Naive thymus-derived CD4-positive, alpha-beta T cell (primary cell): ENCODE data around the gene RIOK3. TPM values are rescaled to one million over a fixed set of nuclear protein-coding genes. Genes with fewer than 3 reads are reported as not detected.
"Not testable (repeated sequence)": the region's sequence is repeated elsewhere in the genome, so short reads cannot be mapped to it uniquely, and the experiment has no call there.

Experiments used
- ATAC-seq: fragments of 150-1000 bp; cut with Tn5 transposase; 2 replicates; pipeline ENCODE4 v1.10.0; 2021; ENCODE audit warnings: mild to moderate bottlenecking, moderate library complexity
- CTCF ChIA-PET: fragments of 350-600 bp; sonication (Branson Sonifier 250); formaldehyde crosslinking; loops from one replicate; lab custom pipeline; 2021; ENCODE audit warnings: antibody characterized with exemption; lab: Charles Lee
- POLR2A ChIA-PET: fragments of 350-600 bp; sonication (Branson Sonifier 250); formaldehyde crosslinking; loops from one replicate; lab custom pipeline; 2021; ENCODE audit warnings: antibody characterized with exemption, inconsistent platforms; lab: Charles Lee
- DNase-seq, 9 donors: peaks; one replicate each; pipeline versions ENCODE4 v3.0.0 to v3.0.0-alpha.2; 2020 to 2022; ENCODE audit warnings: mixed read lengths in 1 of 9
- H3K27ac ChIP-seq: one replicate; pipeline ENCODE4 v1.7.0; 2013; ENCODE audit warnings: mild to moderate bottlenecking, low read depth, low read length, moderate library complexity
- H3K27me3 ChIP-seq, 2 donors: one replicate each; pipeline ENCODE4 v1.7.0; 2013; ENCODE audit warnings: low read length in 2 of 2, mild to moderate bottlenecking in 2 of 2, moderate library complexity in 2 of 2; ENCODE audit not compliant: control insufficient read depth in 2 of 2, insufficient read depth in 2 of 2
- H3K36me3 ChIP-seq, 3 experiments: 1 replicate in 2 of 3; 2 replicates in 1 of 3; pipeline ENCODE4 v1.7.0; 2013; ENCODE audit warnings: low read length in 3 of 3, mild to moderate bottlenecking in 3 of 3, moderate library complexity in 1 of 3; ENCODE audit not compliant: insufficient read depth in 3 of 3, control insufficient read depth in 2 of 3
- H3K4me1 ChIP-seq, 2 donors: one replicate each; pipeline ENCODE4 v1.7.0; 2013; ENCODE audit warnings: low read length in 2 of 2, mild to moderate bottlenecking in 2 of 2, moderate library complexity in 1 of 2; ENCODE audit not compliant: control insufficient read depth in 2 of 2, insufficient read depth in 2 of 2
- H3K4me3 ChIP-seq: 2 replicates; pipeline ENCODE4 v1.7.0; 2013; ENCODE audit warnings: mild to moderate bottlenecking, low read length
- H3K9me3 ChIP-seq, 3 experiments: 1 replicate in 2 of 3; 2 replicates in 1 of 3; pipeline ENCODE4 v1.7.0; 2013; ENCODE audit warnings: low read length in 3 of 3; ENCODE audit not compliant: control insufficient read depth in 2 of 3
- H3K27ac Mint-ChIP-seq, 9 donors: one replicate each; pipeline ENCODE4 v1.8.0; 2020 to 2022; ENCODE audit warnings: mixed read lengths in 9 of 9, mild to moderate bottlenecking in 8 of 9, moderate library complexity in 5 of 9, inconsistent platforms in 2 of 9
- H3K27me3 Mint-ChIP-seq, 5 donors: one replicate each; pipeline ENCODE4 v1.8.0; 2021 to 2022; ENCODE audit warnings: mixed read lengths in 5 of 5, mild to moderate bottlenecking in 1 of 5
- H3K36me3 Mint-ChIP-seq, 5 donors: one replicate each; pipeline ENCODE4 v1.8.0; 2020 to 2022; ENCODE audit warnings: mixed read lengths in 5 of 5, mild to moderate bottlenecking in 3 of 5, inconsistent platforms in 1 of 5
- H3K4me1 Mint-ChIP-seq, 7 donors: one replicate each; pipeline ENCODE4 v1.8.0; 2020 to 2022; ENCODE audit warnings: mixed read lengths in 7 of 7, mild to moderate bottlenecking in 3 of 7, inconsistent platforms in 1 of 7
- H3K4me3 Mint-ChIP-seq, 10 donors: one replicate each; pipeline ENCODE4 v1.8.0; 2020 to 2022; ENCODE audit warnings: mild to moderate bottlenecking in 10 of 10, mixed read lengths in 10 of 10, moderate library complexity in 6 of 10, inconsistent platforms in 2 of 10
- H3K9me3 Mint-ChIP-seq, 11 donors: one replicate each; pipeline ENCODE4 v1.8.0; 2020 to 2022; ENCODE audit warnings: mixed read lengths in 11 of 11, mild to moderate bottlenecking in 4 of 11, inconsistent platforms in 1 of 11, moderate library complexity in 1 of 11
- intact Hi-C, 2 donors: fragments of 100-400 bp; cut with micrococcal nuclease; formaldehyde crosslinking; loops; one replicate each; pipeline ENCODE4 v1.15.1; 2023
- polyA plus RNA-seq, 2 donors: library from polyadenylated mRNA; unstranded; fragments of 300-500 nt; fragmentation: Illumina TruSeq; gene quantifications; one replicate each; pipeline ENCODE4 v1.2.3, GENCODE V29; 2021
- total RNA-seq, 6 experiments: library from RNA in 5 of 6; stranded (reverse) in 5 of 6; gene quantifications; 1 replicate in 5 of 6; 2 replicates in 1 of 6; pipeline ENCODE4 v1.2.3 and lab custom pipeline; 2021 to 2026

The RIOK3 gene
- total and polyA plus RNA-seq, 7 experiments from 2014 or later: 31.3 to 153 (median 75.7) TPM

- no peak overlapping the region for H3K4me3 ChIP-seq
- no peaks in the 10 kb centered on the region for H3K36me3 ChIP-seq
- POLR2A ChIA-PET: no interaction called here
- H3K27ac ChIP-seq: no peak overlapping the region
- Mint-ChIP-seq H3K4me3 (no peak overlapping the region), H3K4me1 (peaks cover 0 to 5% (median 0%) of the 10 kb centered on the region in 7 donors), H3K9me3 (no peaks in the 10 kb centered on the region), H3K27ac (no peak overlapping the region), H3K27me3 (no peaks in the 10 kb centered on the region), H3K36me3 (no peaks in the 10 kb centered on the region)
- no peaks in the 10 kb centered on the region for H3K27me3 ChIP-seq
- H3K4me1 ChIP-seq: no peaks in the 10 kb centered on the region
- DNase-seq (no peak), ATAC-seq (peak; percentile 37)
- intact Hi-C loops: no loop called here
- no peaks in the 10 kb centered on the region for H3K9me3 ChIP-seq
- CTCF ChIA-PET: interaction anchor here (0.8 kb wide), 1 partner anchor 218 kb away, joined by 3 read pairs; no protein-coding TSS in a partner anchor
Observed at GRCh38 chr18:23416298-23416697, 36.8 kb upstream of the RIOK3 start.

DNA sequence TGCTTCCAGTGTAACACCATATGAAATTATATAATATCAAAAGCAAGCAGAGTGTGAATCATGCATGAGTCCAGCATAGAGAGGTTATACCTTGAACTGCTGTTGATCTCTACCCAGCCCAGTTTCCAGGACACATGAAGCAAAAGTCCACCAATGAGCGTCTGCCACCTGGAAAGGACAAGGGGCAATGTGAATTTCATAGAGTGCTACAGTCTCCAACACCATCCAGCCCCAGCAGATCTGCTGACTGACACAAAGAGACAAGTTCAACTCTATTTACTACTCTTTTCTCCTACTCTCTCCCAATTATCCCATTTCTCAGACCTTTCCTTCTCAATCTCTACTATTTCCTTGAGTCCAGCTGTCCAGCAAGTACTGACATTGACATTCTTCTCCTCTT lies 31.8 kb upstream of the RIOK3 start:
- H3K27ac Mint-ChIP-seq: no peak overlapping the region
- H3K4me3 ChIP-seq: no peak overlapping the region
- no peaks in the 10 kb centered on the region for H3K27me3 Mint-ChIP-seq
- H3K36me3 Mint-ChIP-seq: peaks cover 0 to 2% (median 0%) of the 10 kb centered on the region in 5 donors
- peaks cover 0 to 3% (median 0%) of the 10 kb centered on the region in 11 donors for H3K9me3 Mint-ChIP-seq
- no peaks in the 10 kb centered on the region for H3K27me3 ChIP-seq
- intact Hi-C loops: no loop called here
- no peak overlapping the region for H3K4me3 Mint-ChIP-seq
- no peaks in the 10 kb centered on the region for H3K36me3 ChIP-seq
- POLR2A ChIA-PET: no interaction called here
- DNase-seq (no peak), ATAC-seq (no peak)
- H3K4me1 Mint-ChIP-seq: peaks cover 0 to 17% (median 0%) of the 10 kb centered on the region in 7 donors
- H3K27ac ChIP-seq: no peak overlapping the region
- no peaks in the 10 kb centered on the region for H3K4me1 ChIP-seq
- CTCF ChIA-PET: no interaction called here
- no peaks in the 10 kb centered on the region for H3K9me3 ChIP-seq

DNA sequence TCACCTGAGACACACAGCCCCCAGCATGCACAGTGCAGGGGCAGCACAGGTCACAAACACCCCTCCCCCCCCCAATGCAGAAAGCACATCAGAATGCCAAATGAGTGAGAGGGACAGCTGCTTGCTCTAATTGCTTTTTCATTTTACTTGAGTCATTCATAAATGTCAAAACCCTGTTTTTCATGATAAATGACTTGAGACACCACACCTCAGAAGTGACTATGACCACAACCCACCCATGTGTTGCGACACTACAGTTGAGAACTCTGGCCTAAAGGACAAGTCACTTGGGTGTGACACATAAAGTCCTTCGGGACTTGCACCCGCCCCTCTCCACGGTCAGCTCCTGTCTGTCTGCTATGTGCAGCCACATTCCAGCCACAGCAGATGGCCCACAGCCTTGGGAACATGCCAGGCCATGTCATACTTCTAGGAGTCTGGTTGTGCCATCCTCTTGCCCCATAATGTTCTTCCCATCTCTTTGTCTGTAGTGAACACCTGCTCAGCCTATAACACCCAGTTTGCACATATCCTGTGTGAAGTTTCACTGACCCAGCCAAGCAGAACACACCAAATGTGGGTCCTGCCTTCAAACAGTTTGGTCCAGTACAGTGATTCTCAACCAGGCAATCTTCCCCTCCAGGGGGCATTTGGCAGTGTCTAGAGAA lies 30.2 kb upstream of the RIOK3 start:
- intact Hi-C loops: no loop called here
- Histone ChIP-seq H3K36me3 (no peaks in the 10 kb centered on the region), H3K4me1 (no peaks in the 10 kb centered on the region), H3K27ac (no peak overlapping the region), H3K4me3 (no peak overlapping the region), H3K27me3 (no peaks in the 10 kb centered on the region), H3K9me3 (no peaks in the 10 kb centered on the region)
- ChIA-PET POLR2A (interaction anchor here (0.6 kb wide), 1 partner anchor 397 kb away, joined by 3 read pairs; no protein-coding TSS in a partner anchor), CTCF (no interaction called here)
- Mint-ChIP-seq H3K36me3 (peaks cover 0 to 4% (median 0%) of the 10 kb centered on the region in 5 donors), H3K27ac (peak overlapping the region in 1 of 9 donors; percentile 38), H3K27me3 (no peaks in the 10 kb centered on the region), H3K4me1 (peaks cover 0 to 15% (median 0%) of the 10 kb centered on the region in 7 donors), H3K9me3 (peaks cover 0 to 4% (median 0%) of the 10 kb centered on the region in 11 donors), H3K4me3 (peak overlapping the region in 1 of 10 donors; percentile 18)
- ATAC-seq (peak; percentile 93), DNase-seq (no peak)

DNA sequence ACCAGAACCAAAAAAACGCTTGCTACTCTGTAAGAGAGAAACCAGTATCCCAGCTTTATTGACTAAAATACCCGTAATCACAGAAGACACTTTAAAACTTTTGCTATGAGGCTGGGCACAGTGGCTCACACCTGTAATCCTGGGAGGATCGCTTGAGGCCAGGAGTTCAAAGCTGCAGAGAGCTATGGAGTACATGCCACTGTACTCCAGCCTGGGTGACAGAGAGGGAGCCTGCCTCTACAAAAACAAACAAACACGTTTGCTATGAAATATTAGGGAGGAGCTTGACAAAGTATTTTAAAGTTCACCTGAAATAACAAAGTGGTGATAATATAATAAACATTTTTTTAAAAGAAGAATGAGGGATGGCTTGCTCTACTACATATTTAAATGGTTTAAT lies 28.5 kb upstream of the RIOK3 start:
- Mint-ChIP-seq H3K36me3 (peaks cover 0 to 8% (median 4%) of the 10 kb centered on the region in 5 donors), H3K4me1 (peaks cover 0 to 15% (median 0%) of the 10 kb centered on the region in 7 donors), H3K4me3 (no peak overlapping the region), H3K9me3 (peaks cover 0 to 9% (median 0%) of the 10 kb centered on the region in 11 donors), H3K27me3 (no peaks in the 10 kb centered on the region), H3K27ac (no peak overlapping the region)
- intact Hi-C loops: no loop called here
- ChIA-PET CTCF (no interaction called here), POLR2A (no interaction called here)
- Histone ChIP-seq H3K36me3 (no peaks in the 10 kb centered on the region), H3K27ac (no peak overlapping the region), H3K4me3 (no peak overlapping the region), H3K9me3 (no peaks in the 10 kb centered on the region), H3K4me1 (no peaks in the 10 kb centered on the region), H3K27me3 (no peaks in the 10 kb centered on the region)
- no peak for DNase-seq
- no peak for ATAC-seq

DNA sequence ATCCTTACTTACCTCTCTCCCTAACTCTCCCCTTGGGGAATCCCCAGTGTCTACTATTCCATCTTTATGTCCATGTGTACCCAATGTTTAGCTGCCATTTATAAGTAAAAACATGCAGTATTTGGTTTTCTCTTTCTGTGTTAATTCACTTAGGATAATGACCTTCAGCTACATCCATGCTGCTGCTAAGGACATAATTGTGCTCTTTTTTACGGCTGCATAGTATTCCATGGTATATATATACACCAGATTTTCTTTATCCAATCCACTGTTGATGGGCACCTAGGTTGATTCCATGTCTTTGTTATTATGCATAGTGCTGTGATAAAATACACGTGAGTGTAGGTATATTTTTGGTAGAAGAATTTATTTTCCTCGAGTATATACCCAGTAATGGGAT lies 24.3 kb upstream of the RIOK3 start:
- H3K36me3 ChIP-seq: no peaks in the 10 kb centered on the region
- no peak overlapping the region for H3K4me3 ChIP-seq
- no peaks in the 10 kb centered on the region for H3K27me3 ChIP-seq
- H3K27ac Mint-ChIP-seq: no peak overlapping the region
- intact Hi-C loops: no loop called here
- DNase-seq (no peak), ATAC-seq (no peak)
- H3K4me1 ChIP-seq: no peaks in the 10 kb centered on the region
- ChIA-PET CTCF (no interaction called here), POLR2A (no interaction called here)
- H3K9me3 Mint-ChIP-seq: peaks cover 0 to 9% (median 0%) of the 10 kb centered on the region in 11 donors
- H3K27me3 Mint-ChIP-seq: no peaks in the 10 kb centered on the region
- H3K36me3 Mint-ChIP-seq: peaks cover 0 to 8% (median 4%) of the 10 kb centered on the region in 5 donors
- H3K4me3 Mint-ChIP-seq: no peak overlapping the region
- H3K27ac ChIP-seq: no peak overlapping the region
- no peaks in the 10 kb centered on the region for H3K9me3 ChIP-seq
- peaks cover 0 to 2% (median 0%) of the 10 kb centered on the region in 7 donors for H3K4me1 Mint-ChIP-seq

GRCh38 chr18:23429538-23429937 lies 23.5 kb upstream of the RIOK3 start:
- H3K4me3 ChIP-seq, H3K27me3 Mint-ChIP-seq, CTCF ChIA-PET, intact Hi-C loops, H3K27ac Mint-ChIP-seq, H3K9me3 Mint-ChIP-seq, H3K27me3 ChIP-seq, H3K36me3 ChIP-seq, H3K27ac ChIP-seq, H3K4me3 Mint-ChIP-seq, H3K9me3 ChIP-seq, POLR2A ChIA-PET, H3K4me1 Mint-ChIP-seq, ATAC-seq, H3K4me1 ChIP-seq, DNase-seq, H3K36me3 Mint-ChIP-seq: not testable (repeated sequence)

DNA sequence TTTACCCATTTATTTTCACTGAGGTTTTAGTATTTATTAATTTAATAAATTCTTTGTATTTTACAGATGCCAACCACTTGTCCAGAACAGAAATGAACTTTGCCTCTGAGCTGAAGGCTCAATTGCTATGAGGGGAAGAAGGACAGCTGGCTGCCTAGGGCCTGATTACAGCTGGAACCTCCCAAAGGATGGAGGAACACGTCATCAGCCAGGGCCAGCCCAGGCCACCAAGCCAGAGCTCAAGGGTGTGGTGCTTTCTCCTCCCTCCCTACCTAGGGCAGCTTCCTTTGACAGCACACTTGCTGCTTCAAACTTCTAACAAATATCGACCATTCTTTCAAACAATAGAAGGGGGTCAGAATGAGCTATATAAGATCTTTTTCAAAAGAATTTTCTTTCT lies 19.7 kb upstream of the RIOK3 start:
- CTCF ChIA-PET: no interaction called here
- Histone ChIP-seq H3K36me3 (no peaks in the 10 kb centered on the region), H3K4me3 (no peak overlapping the region), H3K27me3 (no peaks in the 10 kb centered on the region), H3K27ac (no peak overlapping the region), H3K4me1 (peaks cover 0 to 4% of the 10 kb centered on the region in 2 donors), H3K9me3 (no peaks in the 10 kb centered on the region)
- Mint-ChIP-seq H3K9me3 (peaks cover 0 to 6% (median 0%) of the 10 kb centered on the region in 11 donors), H3K27me3 (no peaks in the 10 kb centered on the region), H3K4me1 (peaks cover 8 to 16% (median 10%) of the 10 kb centered on the region in 7 donors), H3K36me3 (peaks cover 0 to 6% (median 0%) of the 10 kb centered on the region in 5 donors), H3K27ac (no peak overlapping the region), H3K4me3 (no peak overlapping the region)
- no peak for ATAC-seq
- POLR2A ChIA-PET: no interaction called here
- DNase-seq: no peak
- intact Hi-C loops: no loop called here
